HFFc6 (cell line): ENCODE data around the gene CFAP410. TPM values are rescaled to one million over a fixed set of nuclear protein-coding genes. Genes with fewer than 3 reads are reported as not detected.
"Not testable (repeated sequence)": the region's sequence is repeated elsewhere in the genome, so short reads cannot be mapped to it uniquely, and the experiment has no call there.

ENCODE experiments used
- DNase-seq: peaks from one replicate; pipeline ENCODE4 v3.0.0-alpha.2; 2018
- H3K27ac Mint-ChIP-seq: 2 replicates; pipeline ENCODE4 v1.8.0; 2020; ENCODE audit warnings: mild to moderate bottlenecking, mixed read lengths
- H3K27me3 Mint-ChIP-seq: 2 replicates; pipeline ENCODE4 v1.8.0; 2021; ENCODE audit warnings: mild to moderate bottlenecking, moderate library complexity, mixed read lengths; ENCODE audit not compliant: insufficient read depth
- H3K36me3 Mint-ChIP-seq: 2 replicates; pipeline ENCODE4 v1.8.0; 2021; ENCODE audit warnings: low read depth, mixed read lengths
- H3K4me1 Mint-ChIP-seq: 2 replicates; pipeline ENCODE4 v1.8.0; 2020; ENCODE audit warnings: low read depth, mixed read lengths
- H3K4me3 Mint-ChIP-seq: 2 replicates; pipeline ENCODE4 v1.8.0; 2020; ENCODE audit warnings: mild to moderate bottlenecking, moderate library complexity, mixed read lengths
- H3K9me3 Mint-ChIP-seq: 2 replicates; pipeline ENCODE4 v1.8.0; 2020; ENCODE audit warnings: mild to moderate bottlenecking, mixed read lengths
- CTCF ChIP-seq: fragments of 200-600 bp; sonication (generic); IDR thresholded peaks from 2 replicates; pipeline ENCODE4 v1.5.0; 2021; ENCODE audit warnings: antibody characterized with exemption, mild to moderate bottlenecking
- total RNA-seq, 6 experiments: library from RNA; stranded (reverse); fragmentation: NEBNext Ultra II Directional; extraction: Animal tissue kit (Norgen Biotek cat#: 25700); gene quantifications; 2 replicates in 1 of 6; 3 replicates in 5 of 6; pipeline ENCODE4 v1.2.3, GENCODE V29; 2021

Gene CFAP410
- total RNA-seq, 6 experiments from 2014 or later: 7.5 to 13.0 (median 9.7) TPM

GRCh38 chr21:44345495-44345894 is 6.3 kb upstream of the CFAP410 start:
- no peak overlapping the region for H3K27ac Mint-ChIP-seq
- H3K4me3 Mint-ChIP-seq: no peak overlapping the region
- no peak for DNase-seq
- H3K36me3 Mint-ChIP-seq: no peaks in the 10 kb centered on the region
- no peak for TF ChIP-seq CTCF
- peaks cover 3% of the 10 kb centered on the region for H3K4me1 Mint-ChIP-seq
- H3K27me3 Mint-ChIP-seq: peaks cover 24% of the 10 kb centered on the region
- no peaks in the 10 kb centered on the region for H3K9me3 Mint-ChIP-seq

DNA sequence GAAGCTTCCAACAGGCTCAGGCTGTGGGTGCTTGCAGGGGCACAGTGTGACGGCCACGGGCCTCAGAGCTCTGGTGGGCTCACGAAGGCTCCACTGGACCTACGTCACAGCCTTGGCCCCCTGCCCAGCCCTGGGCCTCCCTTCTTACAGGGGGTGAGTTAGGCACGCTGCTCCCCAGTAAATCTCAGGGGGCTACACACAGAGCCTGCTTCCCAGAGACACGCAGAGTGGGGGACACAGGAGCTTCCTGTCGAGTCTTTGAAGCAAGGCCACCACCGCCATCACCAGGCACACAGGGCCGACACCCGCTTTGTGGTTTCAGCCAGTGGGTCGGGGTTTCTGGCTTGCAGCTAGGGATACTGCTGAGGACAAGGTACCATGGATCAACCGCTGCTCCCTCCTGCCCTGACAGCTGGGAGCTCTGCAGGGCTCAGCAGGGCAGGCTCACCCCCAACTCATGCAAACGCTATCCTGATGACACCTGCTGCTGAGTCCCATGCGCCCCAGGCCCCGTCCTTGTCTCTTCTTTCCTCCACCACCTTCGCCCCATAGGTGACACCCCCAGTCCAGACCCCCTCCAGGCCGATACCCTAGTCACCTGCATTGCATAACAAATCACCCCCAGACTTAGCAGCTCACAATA is 5.5 kb upstream of the CFAP410 start:
- Mint-ChIP-seq H3K4me1 (peaks cover 12% of the 10 kb centered on the region), H3K9me3 (no peaks in the 10 kb centered on the region), H3K36me3 (no peaks in the 10 kb centered on the region), H3K4me3 (no peak overlapping the region), H3K27ac (no peak overlapping the region), H3K27me3 (peaks cover 24% of the 10 kb centered on the region)
- no peak for DNase-seq
- TF ChIP-seq CTCF: no peak

DNA sequence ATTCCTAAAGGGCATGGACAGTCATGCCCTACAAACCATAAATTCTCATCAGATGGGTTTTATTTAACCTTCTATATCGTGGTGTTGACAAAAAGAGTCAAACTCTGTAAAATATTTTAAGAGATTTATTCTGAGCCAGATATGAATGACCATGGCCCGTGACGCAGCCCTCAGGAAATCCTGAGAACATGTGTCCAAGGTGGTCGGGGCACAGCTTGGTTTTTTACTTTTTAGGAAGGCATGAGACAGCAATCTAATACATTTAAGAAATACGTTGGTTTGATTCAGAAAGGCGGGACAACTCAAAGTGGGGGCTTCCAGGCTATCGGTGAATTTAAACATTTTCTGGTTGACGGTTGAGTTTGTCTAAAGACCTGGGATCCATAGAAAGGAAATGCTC is 3.8 kb upstream of the CFAP410 start:
- not testable (repeated sequence) for H3K27ac Mint-ChIP-seq, H3K36me3 Mint-ChIP-seq, H3K4me3 Mint-ChIP-seq, DNase-seq, H3K9me3 Mint-ChIP-seq
- Mint-ChIP-seq H3K4me1 (peaks cover 19% of the 10 kb centered on the region), H3K27me3 (peaks cover 10% of the 10 kb centered on the region)

- not testable (repeated sequence) for DNase-seq, H3K27ac Mint-ChIP-seq, H3K36me3 Mint-ChIP-seq, H3K9me3 Mint-ChIP-seq, H3K4me3 Mint-ChIP-seq
- peaks cover 10% of the 10 kb centered on the region for H3K27me3 Mint-ChIP-seq
- H3K4me1 Mint-ChIP-seq: peaks cover 26% of the 10 kb centered on the region
Observed at GRCh38 chr21:44341726-44342458, 2.7 kb upstream of the CFAP410 start.

DNA sequence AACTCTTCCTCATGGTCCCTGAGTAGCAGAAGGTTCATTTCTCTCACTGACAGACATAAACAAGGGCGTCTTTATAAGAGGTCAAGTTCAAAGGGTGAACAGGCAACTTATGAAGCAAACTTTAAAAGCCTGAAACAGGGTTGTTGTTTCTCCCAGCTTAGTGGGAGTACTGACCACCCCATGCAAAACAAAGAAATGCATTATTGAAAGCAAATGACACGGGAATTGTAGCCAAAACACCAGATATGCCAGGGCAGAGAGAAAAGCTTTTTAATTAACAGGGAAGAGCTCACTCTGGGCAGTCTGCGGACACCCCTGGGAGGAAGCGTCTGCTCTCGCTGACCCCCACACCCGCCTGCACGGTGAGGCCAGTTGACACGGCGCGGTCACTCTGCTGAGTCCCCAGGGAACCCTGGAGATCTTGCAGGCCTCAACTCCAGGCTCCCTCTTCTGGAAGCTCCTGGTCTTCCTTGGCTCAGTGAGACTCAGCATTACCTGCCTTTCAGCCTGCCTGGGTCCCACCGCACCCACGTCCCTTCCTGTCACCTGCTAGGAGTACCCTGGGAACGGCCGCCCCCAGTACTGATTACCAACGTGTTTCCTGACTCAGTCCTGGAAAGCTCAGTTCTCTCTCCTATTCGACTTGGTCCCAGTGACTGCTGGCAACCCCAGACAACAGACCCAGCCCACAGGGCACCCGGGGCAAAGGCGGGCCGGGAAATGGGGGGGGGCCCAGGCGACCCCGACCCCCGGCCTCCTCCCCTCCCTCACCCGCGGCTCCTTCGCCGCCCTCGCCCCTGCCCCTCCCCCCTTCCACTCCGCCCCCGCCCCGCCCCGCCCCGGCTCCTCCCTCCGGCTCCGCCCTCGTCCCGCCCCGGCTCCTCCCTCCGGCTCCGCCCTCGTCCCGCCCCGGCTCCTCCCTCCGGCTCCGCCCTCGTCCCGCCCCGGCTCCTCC is 972 bp downstream of the CFAP410 start:
- Mint-ChIP-seq H3K36me3 (no peaks in the 10 kb centered on the region), H3K27me3 (0 out of 2 replicates have a peak, but pooled peaks cover 1% of the 10 kb centered on the region), H3K9me3 (no peaks in the 10 kb centered on the region), H3K27ac (peak overlapping the region; percentile 73; the same call in 1 of the 2 replicates), H3K4me1 (peaks cover 26% of the 10 kb centered on the region), H3K4me3 (peak overlapping the region; percentile 85)
- TF ChIP-seq CTCF: peak; percentile 58
- peak; percentile 44 for DNase-seq

- H3K9me3 Mint-ChIP-seq: no peaks in the 10 kb centered on the region
- no peaks in the 10 kb centered on the region for H3K36me3 Mint-ChIP-seq
- no peaks in the 10 kb centered on the region for H3K27me3 Mint-ChIP-seq
- DNase-seq: no peak
- H3K4me1 Mint-ChIP-seq: peaks cover 26% of the 10 kb centered on the region
- peak overlapping the region; percentile 73 for H3K27ac Mint-ChIP-seq
- no peak overlapping the region; the same call in 1 of the 2 replicates for H3K4me3 Mint-ChIP-seq
- no peak for TF ChIP-seq CTCF
Observed at GRCh38 chr21:44337449-44337848, 1.7 kb downstream of the CFAP410 start.
